Bronchial epithelial cell (primary cell): Measurements from ENCODE around the gene NOP14. TPM values are rescaled to one million over a fixed set of nuclear protein-coding genes. Genes with fewer than 3 reads are reported as not detected.

Experiments
- DNase-seq: peaks from one replicate; pipeline ENCODE4 v3.0.0-alpha.2; 2010; ENCODE audit warnings: low read depth
- FAIRE-seq: peaks from 2 replicates; lab custom pipeline; 2011; peaks lifted over from hg19 to GRCh38; lab: Jason Lieb, UNC
- H3K27me3 ChIP-seq: 2 replicates; pipeline ENCODE4 v1.5.1; 2011; ENCODE audit warnings: low read length; ENCODE audit not compliant: control insufficient read depth, insufficient read depth
- H3K36me3 ChIP-seq: 2 replicates; pipeline ENCODE4 v1.5.1; 2011; ENCODE audit warnings: low read length; ENCODE audit not compliant: control insufficient read depth, insufficient read depth
- H3K4me3 ChIP-seq: 2 replicates; pipeline ENCODE4 v1.5.1; 2011; ENCODE audit warnings: mild to moderate bottlenecking, low read depth, low read length, control low read depth
- CTCF ChIP-seq: IDR thresholded peaks from 2 replicates; pipeline ENCODE4 v1.5.1; 2011; ENCODE audit warnings: mild to moderate bottlenecking, moderate library complexity, low read length, control low read depth, inconsistent platforms; ENCODE audit not compliant: insufficient read depth, severe bottlenecking
- total RNA-seq: library from RNA; depleted of rRNA; stranded (reverse); fragments of >200 nt; gene quantifications from 2 replicates; pipeline ENCODE4 v1.2.1, GENCODE V29; 2014

NOP14 gene
- total RNA-seq: 20.9 and 31.1 TPM in 2 replicates

DNA sequence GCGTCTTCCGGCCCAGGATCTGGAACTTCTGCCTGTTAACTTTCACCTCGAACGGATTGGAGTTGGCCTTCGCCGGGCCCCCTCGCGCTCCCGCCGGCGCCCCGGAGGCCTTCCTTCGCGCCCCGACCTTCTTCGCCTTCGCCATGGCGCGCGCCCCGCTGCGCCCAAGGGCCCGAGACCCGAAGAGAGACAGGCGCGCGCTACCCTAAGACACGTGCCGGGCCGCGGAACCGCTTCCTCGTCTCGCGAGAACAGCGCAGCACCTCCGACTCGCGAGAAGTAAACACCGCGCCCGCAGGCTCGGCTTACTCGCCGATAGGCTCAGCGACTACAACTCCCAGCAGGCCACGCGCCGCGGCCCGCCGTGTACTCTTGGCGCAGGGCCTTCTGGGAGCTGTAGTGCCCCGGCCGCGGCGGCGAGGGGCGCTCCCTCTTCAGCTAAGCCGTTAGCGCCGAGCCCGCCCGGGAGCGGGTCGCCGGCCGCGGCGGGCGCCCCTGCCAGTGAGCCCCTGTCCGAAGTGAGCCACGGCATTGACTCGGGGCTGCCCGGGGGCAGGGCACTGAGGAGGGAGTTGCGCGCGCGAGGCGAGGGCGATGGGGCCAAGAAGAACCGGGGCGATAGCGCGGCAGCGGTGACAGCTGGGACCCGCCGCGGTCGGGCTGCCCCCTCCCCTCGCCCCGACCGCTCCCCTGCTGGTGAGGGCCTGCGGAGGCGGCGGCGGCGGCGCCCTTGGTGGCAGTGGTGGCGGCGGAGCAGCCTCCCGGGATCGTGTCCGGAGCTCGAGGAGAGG lies at the start of gene NOP14, which contains the start of gene GRK4:
TSS of gene NOP14 (minus strand) at position 232 of the 791 bp plus-strand sequence. CDS start at position 145, 87 bp downstream.
TSS of gene GRK4 (plus strand) at position 397 of the 791 bp plus-strand sequence. CDS start 500 bp downstream, outside the sequence.
- TF ChIP-seq CTCF: peak; percentile 36
- FAIRE-seq (no peak), DNase-seq (peak; percentile 91)
- H3K4me3 ChIP-seq: peak within 1 kb of the TSS; percentile 96
- no peaks in the 10 kb centered on the region for H3K27me3 ChIP-seq
- H3K36me3 ChIP-seq: no peaks in the 10 kb centered on the region

DNA sequence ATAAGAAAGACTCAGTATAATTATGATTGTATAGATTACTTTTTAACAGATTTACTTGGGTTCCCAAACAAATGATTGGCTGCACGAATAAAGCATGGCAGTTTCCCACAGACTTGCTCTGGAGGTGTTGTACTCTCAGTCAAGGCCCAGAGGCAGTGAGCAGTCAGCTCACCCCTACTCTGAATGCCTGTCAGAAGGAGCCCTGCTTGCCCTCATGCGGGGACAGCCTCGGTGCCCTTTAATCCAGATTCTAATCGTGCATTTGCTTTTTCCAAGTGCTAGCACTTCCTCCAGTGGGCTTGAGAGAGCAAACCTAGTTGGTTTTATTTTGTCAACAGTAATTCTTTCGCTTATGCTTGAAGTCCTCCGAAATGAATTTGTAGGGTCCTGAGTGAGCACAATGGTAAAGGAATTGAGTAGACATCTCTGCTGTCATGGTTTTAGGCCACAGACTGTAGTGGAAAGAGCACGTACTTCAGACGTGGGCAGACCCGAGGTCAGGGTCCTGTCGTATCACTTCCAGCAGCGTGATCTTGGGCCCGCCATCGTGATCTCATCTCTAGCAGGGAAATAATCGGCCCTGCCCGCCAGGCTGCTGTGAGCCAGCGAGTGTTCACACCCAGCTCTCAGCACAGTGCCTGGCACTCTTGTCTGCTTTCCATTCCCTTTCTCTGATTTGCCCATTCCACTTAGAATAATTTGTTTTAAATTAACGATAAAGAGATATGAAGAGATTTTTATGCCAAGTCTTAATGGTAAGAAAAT lies 48.4 kb upstream of the NOP14 start:
- Histone ChIP-seq H3K36me3 (no peaks in the 10 kb centered on the region), H3K4me3 (no peak overlapping the region), H3K27me3 (no peaks in the 10 kb centered on the region)
- DNase-seq (no peak), FAIRE-seq (no peak)
- no peak for TF ChIP-seq CTCF

DNA sequence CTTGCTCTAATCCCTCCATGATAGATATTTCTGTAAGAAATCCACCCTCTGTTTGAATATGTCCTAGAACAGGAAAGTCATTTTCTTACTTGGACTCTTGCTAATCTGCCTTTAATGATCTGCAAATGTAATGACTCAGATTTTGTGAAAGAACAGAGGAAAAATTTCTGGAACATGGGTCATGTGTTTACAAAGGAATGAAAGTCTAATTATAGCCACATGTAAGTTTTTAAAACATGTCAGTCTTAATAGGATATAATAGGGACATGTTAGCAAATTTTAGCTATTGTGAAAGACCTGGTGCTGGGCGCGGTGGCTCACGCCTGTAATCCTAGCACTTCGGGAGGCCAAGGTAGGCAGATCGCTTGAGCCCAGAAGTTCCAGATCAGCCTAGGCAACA lies 47.8 kb upstream of the NOP14 start:
- no peak overlapping the region for H3K4me3 ChIP-seq
- no peaks in the 10 kb centered on the region for H3K36me3 ChIP-seq
- no peaks in the 10 kb centered on the region for H3K27me3 ChIP-seq
- DNase-seq: peak; percentile 92
- no peak for TF ChIP-seq CTCF
- no peak for FAIRE-seq

DNA sequence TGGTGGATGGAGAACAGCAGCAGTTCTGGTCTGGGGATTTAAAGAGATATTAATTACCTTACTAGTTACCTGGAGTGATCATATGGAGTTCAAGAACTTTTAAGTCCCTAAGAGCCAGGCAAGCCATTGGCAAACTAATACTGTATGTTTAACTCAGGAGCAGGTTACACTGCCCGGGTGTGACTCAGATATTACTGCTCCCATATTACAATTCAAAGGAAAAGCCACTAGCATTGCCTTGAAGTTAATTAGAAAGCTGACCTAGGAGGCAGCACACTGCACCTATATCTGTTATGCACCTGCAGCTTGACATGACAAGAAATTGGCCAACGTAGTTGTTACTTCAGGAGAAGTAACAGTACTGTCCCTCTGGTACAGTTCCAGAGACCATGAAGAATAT lies 47.4 kb upstream of the NOP14 start:
- H3K4me3 ChIP-seq: no peak overlapping the region
- H3K36me3 ChIP-seq: no peaks in the 10 kb centered on the region
- DNase-seq (peak; percentile 79), FAIRE-seq (no peak)
- TF ChIP-seq CTCF: no peak
- no peaks in the 10 kb centered on the region for H3K27me3 ChIP-seq

DNA sequence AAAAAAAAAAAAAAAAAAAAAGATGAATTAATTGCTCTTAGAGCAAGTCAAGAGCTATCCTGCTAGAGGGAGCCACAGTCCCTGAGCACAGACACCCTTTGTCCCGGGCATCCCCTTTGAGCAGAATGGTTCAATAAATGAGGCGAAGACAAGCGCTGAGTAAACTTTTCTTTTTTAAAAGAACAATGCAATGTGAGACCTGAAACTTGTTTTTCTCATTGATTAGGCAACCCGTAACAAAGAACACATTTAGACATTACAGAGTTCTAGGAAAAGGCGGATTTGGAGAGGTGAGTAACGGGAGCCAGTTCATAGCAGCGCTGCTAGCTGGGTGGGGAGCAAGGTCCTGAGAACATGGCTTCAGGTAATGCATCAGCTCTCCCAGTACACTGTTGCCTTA lies 46.2 kb upstream of the NOP14 start:
- TF ChIP-seq CTCF: peak; percentile 43
- Histone ChIP-seq H3K4me3 (no peak overlapping the region), H3K27me3 (no peaks in the 10 kb centered on the region), H3K36me3 (no peaks in the 10 kb centered on the region)
- no peak for FAIRE-seq
- DNase-seq: peak; percentile 82
